ENCODE results near the gene TTLL5. TPM values are rescaled to one million over a fixed set of nuclear protein-coding genes. Genes with fewer than 3 reads are reported as not detected.

The TTLL5 gene
- total and polyA plus RNA-seq, 2 of the 13 experiments (the other 11 are each of a cell fraction or from before 2014, with no cell fraction given) = 11.8 to 18.8 TPM

DNA sequence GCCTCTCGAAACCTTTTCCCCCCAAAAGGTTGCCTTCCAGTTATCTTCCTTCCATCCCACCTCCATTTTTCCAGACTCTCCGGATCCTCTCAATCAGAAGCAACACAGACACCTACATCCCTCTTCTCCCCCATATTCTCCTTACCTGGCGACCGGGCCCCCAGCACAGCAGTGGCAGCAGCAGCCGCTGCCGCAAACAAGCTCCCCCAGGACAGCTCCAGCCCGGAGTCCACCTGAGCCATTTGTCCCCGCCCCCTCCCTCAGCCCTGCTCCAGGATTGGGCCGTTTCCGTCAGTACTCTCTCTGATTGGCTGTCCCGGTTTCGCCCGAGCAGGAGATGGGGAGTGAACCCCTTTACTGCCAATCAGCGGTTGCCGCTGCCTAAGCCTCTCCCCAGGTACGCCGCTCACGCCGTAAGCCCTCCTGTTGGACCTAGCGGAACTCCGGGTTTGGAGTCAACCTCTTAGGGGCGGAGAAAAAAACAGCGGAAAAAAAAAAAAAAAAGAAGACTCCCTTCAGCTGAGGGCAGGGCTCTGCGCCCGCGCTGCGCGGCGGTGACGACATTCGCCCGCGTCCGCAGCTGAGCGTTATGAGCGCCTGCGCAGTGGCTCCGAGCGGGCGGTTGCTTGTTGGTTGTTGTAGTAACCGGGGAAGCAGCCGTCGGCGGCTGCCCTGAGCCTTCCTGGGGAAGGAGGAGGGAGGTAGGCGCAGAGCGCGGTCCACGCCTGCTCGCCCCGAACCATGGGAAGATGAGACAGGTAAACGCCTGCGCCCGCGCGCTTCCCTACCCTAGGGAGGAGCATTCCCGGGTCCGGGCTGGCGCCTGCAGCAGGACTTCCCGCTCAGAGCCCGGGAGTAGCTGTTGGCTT lies at the start of gene TTLL5, which contains the start of gene ERG28 (continued):
- peak; percentile 41; the same call in 1 of the 2 replicates for TF ChIP-seq ZNF766 (CRISPR knock-in tag; IDR thresholded peaks at IDR 0.05; ENCODE audit: borderline replicate concordance)
- TF ChIP-seq ZNF557 (CRISPR knock-in tag; IDR thresholded peaks at IDR 0.05) = no peak
- no peak; the same call in 1 of the 2 replicates for TF ChIP-seq PITX1 (CRISPR knock-in tag; IDR thresholded peaks at IDR 0.05)
- TF ChIP-seq MIXL1 (CRISPR knock-in tag; IDR thresholded peaks at IDR 0.05) = 0 out of 2 replicates have a peak, but pooled peaks have one; percentile 14
- TF ChIP-seq ZSCAN25 (CRISPR knock-in tag; IDR thresholded peaks at IDR 0.05) = no peak
- TF ChIP-seq, protein P1, sequence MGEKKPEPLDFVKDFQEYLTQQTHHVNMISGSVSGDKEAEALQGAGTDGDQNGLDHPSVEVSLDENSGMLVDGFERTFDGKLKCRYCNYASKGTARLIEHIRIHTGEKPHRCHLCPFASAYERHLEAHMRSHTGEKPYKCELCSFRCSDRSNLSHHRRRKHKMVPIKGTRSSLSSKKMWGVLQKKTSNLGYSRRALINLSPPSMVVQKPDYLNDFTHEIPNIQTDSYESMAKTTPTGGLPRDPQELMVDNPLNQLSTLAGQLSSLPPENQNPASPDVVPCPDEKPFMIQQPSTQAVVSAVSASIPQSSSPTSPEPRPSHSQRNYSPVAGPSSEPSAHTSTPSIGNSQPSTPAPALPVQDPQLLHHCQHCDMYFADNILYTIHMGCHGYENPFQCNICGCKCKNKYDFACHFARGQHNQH (CRISPR knock-in tag; IDR thresholded peaks at IDR 0.05) = peak; percentile 41; the same call in 1 of the 2 replicates
- TF ChIP-seq ZNF431 (CRISPR knock-in tag; IDR thresholded peaks at IDR 0.05; ENCODE audit: borderline replicate concordance, low read depth) = no peak
- TF ChIP-seq ZSCAN21 (CRISPR knock-in tag; IDR thresholded peaks at IDR 0.05; ENCODE audit: borderline replicate concordance) = 0 out of 2 replicates have a peak, but pooled peaks have one; percentile 5
- TF ChIP-seq, protein P2, sequence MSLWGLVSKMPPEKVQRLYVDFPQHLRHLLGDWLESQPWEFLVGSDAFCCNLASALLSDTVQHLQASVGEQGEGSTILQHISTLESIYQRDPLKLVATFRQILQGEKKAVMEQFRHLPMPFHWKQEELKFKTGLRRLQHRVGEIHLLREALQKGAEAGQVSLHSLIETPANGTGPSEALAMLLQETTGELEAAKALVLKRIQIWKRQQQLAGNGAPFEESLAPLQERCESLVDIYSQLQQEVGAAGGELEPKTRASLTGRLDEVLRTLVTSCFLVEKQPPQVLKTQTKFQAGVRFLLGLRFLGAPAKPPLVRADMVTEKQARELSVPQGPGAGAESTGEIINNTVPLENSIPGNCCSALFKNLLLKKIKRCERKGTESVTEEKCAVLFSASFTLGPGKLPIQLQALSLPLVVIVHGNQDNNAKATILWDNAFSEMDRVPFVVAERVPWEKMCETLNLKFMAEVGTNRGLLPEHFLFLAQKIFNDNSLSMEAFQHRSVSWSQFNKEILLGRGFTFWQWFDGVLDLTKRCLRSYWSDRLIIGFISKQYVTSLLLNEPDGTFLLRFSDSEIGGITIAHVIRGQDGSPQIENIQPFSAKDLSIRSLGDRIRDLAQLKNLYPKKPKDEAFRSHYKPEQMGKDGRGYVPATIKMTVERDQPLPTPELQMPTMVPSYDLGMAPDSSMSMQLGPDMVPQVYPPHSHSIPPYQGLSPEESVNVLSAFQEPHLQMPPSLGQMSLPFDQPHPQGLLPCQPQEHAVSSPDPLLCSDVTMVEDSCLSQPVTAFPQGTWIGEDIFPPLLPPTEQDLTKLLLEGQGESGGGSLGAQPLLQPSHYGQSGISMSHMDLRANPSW (CRISPR knock-in tag; IDR thresholded peaks at IDR 0.05; ENCODE audit: borderline replicate concordance) = no peak
- no peak for TF ChIP-seq ZNF83 (CRISPR knock-in tag; IDR thresholded peaks at IDR 0.05; ENCODE audit: borderline replicate concordance)
- no peak for TF ChIP-seq ZNF615 (CRISPR knock-in tag; IDR thresholded peaks at IDR 0.05; ENCODE audit: borderline replicate concordance)
- TF ChIP-seq MIER2 (CRISPR knock-in tag; IDR thresholded peaks at IDR 0.05) = no peak
- no peak for TF ChIP-seq TBL1XR1 (IDR thresholded peaks at IDR 0.05; ENCODE audit: borderline replicate concordance, low read length, partially characterized antibody)
- TF ChIP-seq, protein P3, sequence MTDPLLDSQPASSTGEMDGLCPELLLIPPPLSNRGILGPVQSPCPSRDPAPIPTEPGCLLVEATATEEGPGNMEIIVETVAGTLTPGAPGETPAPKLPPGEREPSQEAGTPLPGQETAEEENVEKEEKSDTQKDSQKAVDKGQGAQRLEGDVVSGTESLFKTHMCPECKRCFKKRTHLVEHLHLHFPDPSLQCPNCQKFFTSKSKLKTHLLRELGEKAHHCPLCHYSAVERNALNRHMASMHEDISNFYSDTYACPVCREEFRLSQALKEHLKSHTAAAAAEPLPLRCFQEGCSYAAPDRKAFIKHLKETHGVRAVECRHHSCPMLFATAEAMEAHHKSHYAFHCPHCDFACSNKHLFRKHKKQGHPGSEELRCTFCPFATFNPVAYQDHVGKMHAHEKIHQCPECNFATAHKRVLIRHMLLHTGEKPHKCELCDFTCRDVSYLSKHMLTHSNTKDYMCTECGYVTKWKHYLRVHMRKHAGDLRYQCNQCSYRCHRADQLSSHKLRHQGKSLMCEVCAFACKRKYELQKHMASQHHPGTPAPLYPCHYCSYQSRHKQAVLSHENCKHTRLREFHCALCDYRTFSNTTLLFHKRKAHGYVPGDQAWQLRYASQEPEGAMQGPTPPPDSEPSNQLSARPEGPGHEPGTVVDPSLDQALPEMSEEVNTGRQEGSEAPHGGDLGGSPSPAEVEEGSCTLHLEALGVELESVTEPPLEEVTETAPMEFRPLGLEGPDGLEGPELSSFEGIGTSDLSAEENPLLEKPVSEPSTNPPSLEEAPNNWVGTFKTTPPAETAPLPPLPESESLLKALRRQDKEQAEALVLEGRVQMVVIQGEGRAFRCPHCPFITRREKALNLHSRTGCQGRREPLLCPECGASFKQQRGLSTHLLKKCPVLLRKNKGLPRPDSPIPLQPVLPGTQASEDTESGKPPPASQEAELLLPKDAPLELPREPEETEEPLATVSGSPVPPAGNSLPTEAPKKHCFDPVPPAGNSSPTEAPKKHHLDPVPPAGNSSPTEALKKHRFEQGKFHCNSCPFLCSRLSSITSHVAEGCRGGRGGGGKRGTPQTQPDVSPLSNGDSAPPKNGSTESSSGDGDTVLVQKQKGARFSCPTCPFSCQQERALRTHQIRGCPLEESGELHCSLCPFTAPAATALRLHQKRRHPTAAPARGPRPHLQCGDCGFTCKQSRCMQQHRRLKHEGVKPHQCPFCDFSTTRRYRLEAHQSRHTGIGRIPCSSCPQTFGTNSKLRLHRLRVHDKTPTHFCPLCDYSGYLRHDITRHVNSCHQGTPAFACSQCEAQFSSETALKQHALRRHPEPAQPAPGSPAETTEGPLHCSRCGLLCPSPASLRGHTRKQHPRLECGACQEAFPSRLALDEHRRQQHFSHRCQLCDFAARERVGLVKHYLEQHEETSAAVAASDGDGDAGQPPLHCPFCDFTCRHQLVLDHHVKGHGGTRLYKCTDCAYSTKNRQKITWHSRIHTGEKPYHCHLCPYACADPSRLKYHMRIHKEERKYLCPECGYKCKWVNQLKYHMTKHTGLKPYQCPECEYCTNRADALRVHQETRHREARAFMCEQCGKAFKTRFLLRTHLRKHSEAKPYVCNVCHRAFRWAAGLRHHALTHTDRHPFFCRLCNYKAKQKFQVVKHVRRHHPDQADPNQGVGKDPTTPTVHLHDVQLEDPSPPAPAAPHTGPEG (CRISPR knock-in tag; IDR thresholded peaks at IDR 0.05) = peak; percentile 73
- TF ChIP-seq TGIF2 (CRISPR knock-in tag; IDR thresholded peaks at IDR 0.05) = 0 out of 2 replicates have a peak, but pooled peaks have one; percentile 17
- no peak for TF ChIP-seq FOXA1 (IDR thresholded peaks at IDR 0.05)
- no peak for TF ChIP-seq FOXA1 (CRISPR knock-in tag; IDR thresholded peaks at IDR 0.05)
- TF ChIP-seq BRD4 (CRISPR knock-in tag; IDR thresholded peaks at IDR 0.05) = no peak
- no peak for TF ChIP-seq SNRNP70 (IDR thresholded peaks at IDR 0.05; ENCODE audit: low read depth, low read length)
- no peak for TF ChIP-seq ZFP62 (CRISPR knock-in tag; IDR thresholded peaks at IDR 0.05)
- TF ChIP-seq SRY (CRISPR knock-in tag; IDR thresholded peaks at IDR 0.05) = no peak; the same call in 1 of the 2 replicates
